ENCODE results near the gene SRSF7.
"Not testable (repeated sequence)": the region's sequence is repeated elsewhere in the genome, so short reads cannot be mapped to it uniquely, and the experiment has no call there.

SRSF7 gene

GRCh38 chr2:38743672-38744398, 7.3 kb downstream of the SRSF7 start:
- H3K4me1 ChIP-seq (ENCODE audit: control insufficient read depth, insufficient read depth, low read length, poor library complexity, severe bottlenecking) = peaks cover 18% of the 10 kb centered on the region
- H3K9me3 ChIP-seq (ENCODE audit: control insufficient read depth, low read length) = no peaks in the 10 kb centered on the region
- WGBS, 2 experiments (ENCODE audit: insufficient coverage in 2 of 2) = 94 to 95% methylated on average over 3 of the region's 3 CpGs
- H3K27ac ChIP-seq (ENCODE audit: low read depth, low read length, severe bottlenecking) = peak overlapping the region; percentile 41
- H3K4me3 ChIP-seq (ENCODE audit: extremely low read depth, insufficient read depth, low read length, poor library complexity, severe bottlenecking) = no peak overlapping the region
- peaks cover 93% of the 10 kb centered on the region for H3K36me3 ChIP-seq (ENCODE audit: control insufficient read depth, insufficient read depth, low read length)

- Histone ChIP-seq H3K27ac (ENCODE audit: low read depth, low read length, severe bottlenecking) (no peak overlapping the region), H3K9me3 (ENCODE audit: control insufficient read depth, low read length) (no peaks in the 10 kb centered on the region), H3K36me3 (ENCODE audit: control insufficient read depth, insufficient read depth, low read length) (peaks cover 93% of the 10 kb centered on the region), H3K4me3 (ENCODE audit: extremely low read depth, insufficient read depth, low read length, poor library complexity, severe bottlenecking) (no peak overlapping the region), H3K4me1 (ENCODE audit: control insufficient read depth, insufficient read depth, low read length, poor library complexity, severe bottlenecking) (peaks cover 10% of the 10 kb centered on the region)
- WGBS, 2 experiments (ENCODE audit: insufficient coverage in 2 of 2) = 88 to 91% methylated on average over 3 to 7 of the region's 10 CpGs
Observed at GRCh38 chr2:38742797-38743559, 8.2 kb downstream of the SRSF7 start.

- Histone ChIP-seq H3K27ac (ENCODE audit: low read depth, low read length, severe bottlenecking) (no peak overlapping the region), H3K9me3 (ENCODE audit: control insufficient read depth, low read length) (no peaks in the 10 kb centered on the region), H3K4me1 (ENCODE audit: control insufficient read depth, insufficient read depth, low read length, poor library complexity, severe bottlenecking) (peaks cover 2% of the 10 kb centered on the region), H3K36me3 (ENCODE audit: control insufficient read depth, insufficient read depth, low read length) (peaks cover 83% of the 10 kb centered on the region), H3K4me3 (ENCODE audit: extremely low read depth, insufficient read depth, low read length, poor library complexity, severe bottlenecking) (no peak overlapping the region)
- 84 to 86% methylated on average over 5 of the region's 11 CpGs for whole genome bisulfite sequencing, 2 experiments (ENCODE audit: insufficient coverage in 2 of 2)
Observed at GRCh38 chr2:38740851-38741731, 10.1 kb downstream of the SRSF7 start.

- no peaks in the 10 kb centered on the region for H3K9me3 ChIP-seq (ENCODE audit: control insufficient read depth, low read length)
- H3K4me1 ChIP-seq (ENCODE audit: control insufficient read depth, insufficient read depth, low read length, poor library complexity, severe bottlenecking) = peaks cover 2% of the 10 kb centered on the region
- peaks cover 82% of the 10 kb centered on the region for H3K36me3 ChIP-seq (ENCODE audit: control insufficient read depth, insufficient read depth, low read length)
- no peak overlapping the region for H3K27ac ChIP-seq (ENCODE audit: low read depth, low read length, severe bottlenecking)
- WGBS, 2 experiments (ENCODE audit: insufficient coverage in 2 of 2) = 100% methylated on average over 1 to 2 of the region's 2 CpGs
- H3K4me3 ChIP-seq (ENCODE audit: extremely low read depth, insufficient read depth, low read length, poor library complexity, severe bottlenecking) = no peak overlapping the region
Observed at GRCh38 chr2:38739524-38739923, 11.6 kb downstream of the SRSF7 start.

GRCh38 chr2:38737925-38738324, 13.2 kb downstream of the SRSF7 start:
- H3K4me3 ChIP-seq (ENCODE audit: extremely low read depth, insufficient read depth, low read length, poor library complexity, severe bottlenecking) = no peak overlapping the region
- 60 to 100% methylated on average over 1 to 2 of the region's 3 CpGs for WGBS, 2 experiments (ENCODE audit: insufficient coverage in 2 of 2)
- no peaks in the 10 kb centered on the region for H3K9me3 ChIP-seq (ENCODE audit: control insufficient read depth, low read length)
- H3K27ac ChIP-seq (ENCODE audit: low read depth, low read length, severe bottlenecking) = peak overlapping the region; percentile 29
- peaks cover 81% of the 10 kb centered on the region for H3K36me3 ChIP-seq (ENCODE audit: control insufficient read depth, insufficient read depth, low read length)
- peaks cover 2% of the 10 kb centered on the region for H3K4me1 ChIP-seq (ENCODE audit: control insufficient read depth, insufficient read depth, low read length, poor library complexity, severe bottlenecking)

DNA sequence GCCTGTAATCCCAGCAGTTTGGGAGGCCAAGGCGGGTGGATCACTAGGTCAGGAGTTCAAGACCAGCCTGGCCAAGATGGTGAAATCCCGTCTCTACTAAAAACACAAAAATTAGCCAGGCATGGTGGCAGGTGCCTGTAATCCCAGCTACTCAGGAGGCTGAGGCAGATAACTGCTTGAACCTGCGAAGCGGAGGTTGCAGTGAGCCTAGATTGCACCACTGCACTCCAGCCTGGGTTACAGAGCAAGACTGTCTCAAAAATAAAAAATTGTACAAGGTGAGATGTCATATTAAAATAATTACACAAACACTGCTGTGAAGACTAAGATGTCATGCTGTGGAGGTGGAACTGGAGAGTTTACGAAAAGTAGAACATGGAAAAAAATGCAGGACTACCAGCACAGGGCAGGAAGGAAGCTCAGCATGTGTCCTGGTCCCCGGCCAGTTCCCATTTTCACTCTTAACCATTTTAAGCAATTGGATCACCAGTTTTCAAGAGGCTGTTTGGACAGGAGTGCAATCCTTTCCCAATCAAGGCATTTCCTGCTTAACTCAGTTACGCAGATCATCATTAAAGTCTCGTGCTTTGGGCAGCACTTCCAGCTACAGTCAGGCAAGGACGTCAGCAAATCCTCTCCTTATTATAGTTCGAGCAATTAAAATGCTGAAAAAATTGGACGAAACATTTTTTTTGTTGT, 14.0 kb downstream of the SRSF7 start:
- H3K9me3 ChIP-seq (ENCODE audit: control insufficient read depth, low read length); H3K4me1 ChIP-seq (ENCODE audit: control insufficient read depth, insufficient read depth, low read length, poor library complexity, severe bottlenecking); H3K4me3 ChIP-seq (ENCODE audit: extremely low read depth, insufficient read depth, low read length, poor library complexity, severe bottlenecking): not testable (repeated sequence)
- WGBS, 2 experiments (ENCODE audit: insufficient coverage in 2 of 2) = 93 to 94% methylated on average over 6 to 7 of the region's 11 CpGs
- Histone ChIP-seq H3K27ac (ENCODE audit: low read depth, low read length, severe bottlenecking) (peak overlapping the region; percentile 29), H3K36me3 (ENCODE audit: control insufficient read depth, insufficient read depth, low read length) (peaks cover 83% of the 10 kb centered on the region)

GRCh38 chr2:38735999-38736320, 15.2 kb downstream of the SRSF7 start:
- Histone ChIP-seq H3K4me3 (ENCODE audit: extremely low read depth, insufficient read depth, low read length, poor library complexity, severe bottlenecking) (no peak overlapping the region), H3K4me1 (ENCODE audit: control insufficient read depth, insufficient read depth, low read length, poor library complexity, severe bottlenecking) (peaks cover 2% of the 10 kb centered on the region), H3K9me3 (ENCODE audit: control insufficient read depth, low read length) (no peaks in the 10 kb centered on the region), H3K36me3 (ENCODE audit: control insufficient read depth, insufficient read depth, low read length) (peaks cover 79% of the 10 kb centered on the region), H3K27ac (ENCODE audit: low read depth, low read length, severe bottlenecking) (no peak overlapping the region)
- 69 to 82% methylated on average over 2 to 3 of the region's 4 CpGs for WGBS, 2 experiments (ENCODE audit: insufficient coverage in 2 of 2)

DNA sequence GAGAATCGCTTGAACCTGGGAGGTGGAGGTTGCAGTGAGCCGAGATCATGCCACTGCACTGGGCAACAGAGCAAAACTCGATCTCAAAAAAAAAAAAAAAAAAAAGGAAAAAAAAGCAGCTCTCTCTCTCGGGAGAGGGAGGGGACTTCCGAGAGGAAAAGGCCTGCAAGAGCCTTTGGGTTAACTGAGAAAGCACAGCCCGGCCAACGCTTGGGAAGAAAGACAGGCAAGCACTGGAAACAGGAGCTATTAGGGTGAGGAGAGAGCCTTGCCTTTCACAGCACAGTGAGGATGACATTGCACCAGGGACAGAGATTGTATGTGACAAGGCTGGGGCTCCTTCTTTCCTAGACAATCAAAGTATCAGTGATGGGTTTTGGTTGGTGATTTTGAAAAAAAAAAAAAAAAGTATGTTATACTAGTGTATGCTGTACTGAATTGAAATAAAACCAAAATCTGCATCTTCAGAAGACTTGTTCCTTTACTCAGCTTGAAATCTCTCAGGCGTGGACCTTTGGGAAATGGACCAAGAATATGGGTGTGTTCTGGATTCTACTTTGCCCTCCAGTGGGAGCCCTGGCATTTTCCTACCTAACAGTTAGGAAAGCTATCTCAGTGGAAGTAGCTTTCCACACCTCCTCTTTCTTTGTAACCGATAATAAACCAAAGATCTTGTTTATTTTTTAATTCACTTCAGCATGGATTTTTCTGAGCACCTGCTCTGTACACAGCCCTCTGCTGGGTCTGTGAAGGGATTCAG, 16.7 kb downstream of the SRSF7 start:
- Histone ChIP-seq H3K27ac (ENCODE audit: low read depth, low read length, severe bottlenecking) (no peak overlapping the region), H3K36me3 (ENCODE audit: control insufficient read depth, insufficient read depth, low read length) (peaks cover 71% of the 10 kb centered on the region), H3K9me3 (ENCODE audit: control insufficient read depth, low read length) (no peaks in the 10 kb centered on the region), H3K4me1 (ENCODE audit: control insufficient read depth, insufficient read depth, low read length, poor library complexity, severe bottlenecking) (peaks cover 2% of the 10 kb centered on the region), H3K4me3 (ENCODE audit: extremely low read depth, insufficient read depth, low read length, poor library complexity, severe bottlenecking) (no peak overlapping the region)
- whole genome bisulfite sequencing, 2 experiments (ENCODE audit: insufficient coverage in 2 of 2) = 81 to 92% methylated on average over 6 to 7 of the region's 9 CpGs

DNA sequence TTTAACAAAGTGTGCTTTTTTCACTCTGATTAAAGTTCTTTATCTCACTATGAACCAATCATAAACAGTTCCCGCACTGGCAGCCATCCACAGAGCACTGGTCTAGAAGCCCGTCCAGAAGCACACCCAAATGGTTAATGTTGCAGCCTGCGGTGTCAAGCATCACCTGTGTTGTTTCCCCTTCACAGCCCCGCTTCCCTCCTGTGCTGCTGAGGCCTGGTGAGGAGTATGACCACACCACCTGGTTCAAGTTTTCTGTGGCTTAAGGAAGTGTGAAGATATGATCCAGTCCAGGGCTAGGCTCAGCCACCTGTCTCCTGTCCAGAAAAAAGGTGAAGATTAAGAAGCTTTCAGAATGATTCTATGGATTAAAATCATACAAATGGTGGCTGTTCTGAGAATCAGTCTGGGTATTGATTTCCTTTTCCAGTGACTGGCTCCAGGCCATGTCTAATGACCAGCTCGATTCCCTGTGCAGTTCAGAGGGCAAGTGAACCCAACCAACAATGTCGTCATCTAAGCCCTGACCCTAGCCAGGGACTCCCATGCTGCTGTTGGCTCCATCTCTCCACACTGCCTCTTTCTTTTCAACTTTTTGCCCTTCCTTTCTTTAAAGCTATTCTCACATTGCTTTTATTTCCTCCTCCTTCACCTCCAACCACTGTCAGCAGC, 17.7 kb downstream of the SRSF7 start:
- H3K27ac ChIP-seq (ENCODE audit: low read depth, low read length, severe bottlenecking) = no peak overlapping the region
- peaks cover 2% of the 10 kb centered on the region for H3K4me1 ChIP-seq (ENCODE audit: control insufficient read depth, insufficient read depth, low read length, poor library complexity, severe bottlenecking)
- H3K4me3 ChIP-seq (ENCODE audit: extremely low read depth, insufficient read depth, low read length, poor library complexity, severe bottlenecking) = no peak overlapping the region
- H3K9me3 ChIP-seq (ENCODE audit: control insufficient read depth, low read length) = no peaks in the 10 kb centered on the region
- WGBS, 2 experiments (ENCODE audit: insufficient coverage in 2 of 2) = 91 to 98% methylated on average over 3 to 6 of the region's 6 CpGs
- H3K36me3 ChIP-seq (ENCODE audit: control insufficient read depth, insufficient read depth, low read length) = peaks cover 66% of the 10 kb centered on the region

Measured in mesodermal cell (in vitro differentiated cells).